Inflammatory macrophage treated with lipopolysaccharide for 4 hours (primary cell): ENCODE data around the gene MRGPRX1.
"Not testable (repeated sequence)": the region's sequence is repeated elsewhere in the genome, so short reads cannot be mapped to it uniquely, and the experiment has no call there.

Experiments used
- DNase-seq: peaks from one replicate; pipeline ENCODE4 v3.0.0-alpha.2; 2020

Gene MRGPRX1

DNA sequence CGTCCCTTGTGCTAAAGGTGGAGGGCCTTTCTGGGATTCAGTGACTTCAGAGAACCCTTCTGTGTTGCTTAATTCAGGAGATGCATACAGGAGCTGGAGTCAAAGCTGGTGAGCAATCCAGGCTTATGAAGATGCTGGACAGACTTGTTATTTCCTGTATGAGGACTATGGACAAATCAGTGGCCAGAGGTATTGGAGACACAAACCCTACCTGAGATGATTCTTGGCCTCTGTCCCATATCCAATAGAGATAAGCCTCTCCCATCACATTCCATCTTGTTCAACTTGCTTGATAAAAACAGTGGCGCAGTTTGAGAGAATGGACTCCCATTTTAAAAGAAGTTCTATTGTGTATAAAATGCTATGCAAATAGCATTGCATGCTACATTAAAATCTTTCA, at the start of gene MRGPRX1:
TSS of gene MRGPRX1 (minus strand) at position 101 of the 400 bp plus-strand sequence. CDS start 4,630 bp downstream, outside the sequence.
- DNase-seq: no peak

DNA sequence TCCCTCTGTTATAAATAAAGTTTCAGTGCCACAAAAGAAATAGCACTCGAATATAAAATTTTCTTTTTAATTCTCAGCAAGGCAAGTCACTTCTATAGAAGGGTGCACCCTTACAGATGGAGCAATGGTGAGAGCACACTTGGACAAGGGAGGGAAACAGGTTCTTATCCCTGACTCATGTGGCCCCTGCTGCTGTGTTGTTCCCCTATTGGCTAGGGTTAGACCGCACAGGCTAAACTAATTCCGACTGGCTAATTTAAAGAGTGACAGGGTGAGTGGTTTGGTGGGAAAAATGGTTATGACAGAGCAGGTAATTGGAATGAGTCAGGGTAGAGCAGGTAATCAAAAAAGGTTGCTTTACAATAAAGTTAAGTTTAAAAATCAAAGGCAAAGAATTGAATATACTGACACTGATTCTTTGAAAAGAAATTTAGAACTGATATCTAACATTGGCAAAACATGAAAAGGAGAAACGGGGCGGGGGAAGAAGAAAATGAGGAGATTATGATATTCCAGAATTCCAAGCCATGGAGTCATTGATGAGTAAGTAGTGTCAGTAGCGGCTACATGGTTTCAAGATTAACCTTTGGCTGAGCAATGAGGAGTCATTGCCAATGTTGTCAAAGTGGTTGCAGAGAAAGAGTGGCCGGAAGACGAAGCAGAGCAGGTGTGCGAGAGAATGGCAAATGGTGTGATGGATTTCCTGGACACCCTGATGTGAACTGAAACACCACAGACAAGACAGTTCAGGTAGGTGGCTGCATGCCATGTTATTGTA, 48.4 kb upstream of the MRGPRX1 start:
- no peak for DNase-seq

DNA sequence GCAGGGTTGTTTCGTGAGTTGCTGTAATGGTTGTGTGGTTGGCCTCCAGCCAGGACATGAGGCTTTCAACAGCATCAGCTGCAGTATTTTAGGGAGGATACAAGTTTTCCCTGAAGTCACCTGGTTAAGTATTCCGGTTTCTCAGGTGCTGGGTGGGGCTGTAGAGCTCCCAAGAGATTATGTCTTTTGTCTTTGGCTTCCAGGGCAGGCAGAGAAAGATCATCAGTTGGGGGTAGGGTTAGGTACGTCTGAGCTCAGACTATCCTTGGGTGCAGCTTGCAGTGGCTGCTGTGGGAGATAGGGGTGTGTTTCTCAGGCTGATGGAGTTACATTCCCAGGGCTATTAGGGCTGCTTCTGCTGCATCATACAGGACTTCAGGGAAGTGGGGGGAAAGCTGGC, 47.5 kb upstream of the MRGPRX1 start:
- DNase-seq: no peak

DNA sequence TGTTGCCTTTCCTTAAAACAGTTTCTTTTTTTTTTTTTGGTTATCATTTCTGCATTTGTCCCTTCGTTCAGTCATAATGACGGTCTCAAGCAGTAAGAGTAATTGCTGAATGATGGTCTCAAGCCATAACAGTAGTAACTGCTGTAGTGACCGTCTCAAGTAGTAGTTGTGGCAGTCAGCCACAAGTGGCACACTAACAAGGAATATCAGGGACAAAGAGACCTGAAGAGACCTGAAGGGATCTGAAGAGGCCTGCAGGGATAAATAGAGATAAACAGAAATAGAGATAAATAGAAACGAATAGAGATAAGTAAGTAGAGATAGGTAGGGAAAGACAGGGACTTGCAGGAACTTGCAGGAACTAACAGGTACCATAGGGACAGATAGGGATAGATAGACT, 42.7 kb upstream of the MRGPRX1 start:
- DNase-seq: no peak

DNA sequence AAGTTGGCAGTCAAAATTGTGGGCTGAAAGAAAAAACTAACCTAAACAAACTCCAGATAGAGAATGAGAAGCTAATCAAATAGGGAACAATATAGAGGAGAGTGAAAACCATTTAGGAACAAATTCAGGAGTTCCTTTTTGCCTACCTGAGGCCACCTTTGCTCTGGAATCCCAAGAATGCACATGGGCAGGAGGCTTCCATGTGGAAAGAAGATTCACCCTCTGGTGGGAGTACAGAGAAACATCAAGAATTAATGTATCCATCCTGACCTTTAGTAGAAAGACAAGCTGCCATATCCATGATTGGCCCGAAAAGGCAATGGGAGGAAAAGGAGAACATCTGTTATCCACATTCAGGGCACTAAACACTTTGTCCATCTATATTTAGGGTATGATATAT, 35.0 kb upstream of the MRGPRX1 start:
- DNase-seq: no peak

DNA sequence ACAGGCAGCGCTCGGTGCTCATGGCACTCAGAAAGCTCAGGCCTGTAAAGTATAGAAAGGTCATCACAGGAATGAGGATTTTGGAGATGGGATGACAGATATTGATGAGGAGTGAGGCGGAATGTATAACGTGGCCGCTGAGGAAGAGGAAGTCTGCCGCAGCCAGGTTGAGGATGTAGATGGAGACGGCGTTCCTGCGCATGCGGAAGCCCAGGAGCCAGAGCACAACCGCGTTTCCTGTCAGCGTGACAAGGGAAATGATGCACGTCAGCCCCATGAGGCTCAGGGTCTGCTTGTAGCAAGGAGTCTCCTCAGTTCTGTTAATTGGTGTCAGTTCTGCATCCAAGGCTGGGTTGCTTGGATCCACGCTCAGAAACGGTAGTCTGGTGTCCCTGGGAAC, 33.1 kb upstream of the MRGPRX1 start:
- DNase-seq: no peak

DNA sequence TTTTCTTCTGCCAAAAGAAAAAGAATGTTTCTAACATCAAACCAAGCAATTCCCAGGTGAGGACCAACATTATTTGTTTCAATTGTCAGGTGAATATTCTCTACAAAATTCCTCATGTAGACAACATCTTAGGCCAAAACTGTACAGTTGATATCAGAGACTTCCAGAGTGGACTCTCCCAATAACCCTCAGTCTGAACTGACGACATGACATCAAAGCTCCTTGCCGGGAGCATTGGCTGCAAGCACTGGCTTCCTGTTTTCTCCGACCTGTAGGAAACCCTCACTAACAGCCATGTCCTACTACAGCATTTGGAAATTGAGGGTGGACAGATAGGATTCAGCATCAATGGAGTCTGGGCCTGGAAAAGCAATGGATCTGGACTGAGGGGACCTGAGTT, 30.5 kb upstream of the MRGPRX1 start:
- no peak for DNase-seq

DNA sequence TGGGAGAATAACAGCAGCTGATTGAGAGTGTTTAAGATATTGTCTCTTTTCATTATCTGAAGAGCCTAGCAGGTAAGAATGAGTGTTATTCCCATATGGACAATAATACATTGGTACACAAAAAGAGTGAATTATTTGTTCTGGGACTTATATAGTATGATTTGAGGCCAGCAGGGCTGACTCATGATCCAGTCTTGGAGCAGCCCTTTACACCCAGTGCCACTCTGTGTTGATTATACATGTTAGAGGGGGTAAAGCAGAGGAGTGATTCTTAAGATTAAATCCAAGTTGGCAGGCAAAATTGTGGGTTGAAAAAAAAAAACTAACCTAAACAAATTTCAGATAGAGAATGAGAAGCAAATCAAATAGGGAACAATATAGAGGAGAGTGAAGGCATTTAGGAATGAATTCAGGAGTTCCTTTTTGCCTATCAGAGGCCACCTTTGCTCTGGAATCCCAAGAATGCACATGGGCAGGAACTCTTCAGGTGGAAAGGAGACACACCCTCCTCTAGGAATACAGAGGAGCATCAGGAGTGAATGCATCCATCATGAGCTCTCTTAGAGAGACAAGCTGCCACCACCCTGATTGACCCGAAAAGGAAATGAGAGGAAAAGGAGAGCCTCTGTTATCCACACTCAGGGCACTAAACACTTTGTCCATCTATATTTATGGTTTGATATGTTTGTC, 19.2 kb upstream of the MRGPRX1 start:
- DNase-seq: no peak

DNA sequence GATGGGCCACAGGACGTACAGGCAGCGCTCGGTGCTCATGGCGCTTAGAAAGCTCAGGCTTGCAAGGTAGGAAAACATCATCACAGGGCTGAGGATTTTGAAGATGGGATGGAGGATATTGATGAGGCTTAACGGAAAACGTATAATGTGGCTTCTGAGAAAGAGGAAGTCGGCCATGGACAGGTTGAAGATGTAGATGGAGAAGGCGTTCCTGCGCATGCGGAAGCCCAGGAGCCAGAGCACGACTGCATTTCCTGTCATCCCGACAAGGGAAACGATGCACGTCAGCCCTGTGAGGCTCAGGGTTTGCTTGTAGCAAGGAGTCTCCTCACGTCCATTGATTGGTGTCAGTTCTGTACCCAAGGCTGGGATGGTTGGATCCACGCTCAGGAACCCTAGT, 17.4 kb upstream of the MRGPRX1 start:
- no peak for DNase-seq

DNA sequence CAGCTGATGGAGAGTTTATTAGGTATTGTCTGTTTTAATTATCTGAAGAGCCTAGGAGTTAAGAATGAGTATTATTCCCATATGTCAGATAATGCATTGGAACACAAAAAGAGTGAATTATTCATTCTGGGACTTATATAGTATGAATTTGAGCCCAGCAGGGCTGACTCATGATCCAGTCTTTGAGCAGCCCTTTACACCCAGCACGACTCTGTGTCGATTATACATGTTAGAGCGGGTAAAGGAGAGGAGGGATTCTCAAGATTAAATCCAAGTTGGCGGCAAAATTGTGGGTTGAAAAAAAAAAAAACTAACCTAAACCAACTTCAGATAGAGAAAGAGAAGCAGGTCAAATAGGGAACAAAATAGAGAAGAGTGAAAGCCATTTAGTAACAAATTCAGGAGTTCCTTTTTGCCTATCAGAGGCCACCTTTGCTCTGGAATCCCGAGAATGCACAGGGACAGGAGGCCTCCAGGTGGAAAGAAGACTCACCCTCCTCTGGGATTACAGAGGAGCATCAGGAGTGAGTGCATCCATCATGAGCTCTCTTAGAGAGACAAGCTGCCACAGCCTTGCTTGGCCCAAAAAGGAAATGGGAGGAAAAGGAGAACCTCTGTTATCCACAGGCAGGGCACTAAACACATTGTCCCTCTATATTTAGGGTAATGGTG, 3.1 kb downstream of the MRGPRX1 start:
- no peak for DNase-seq

DNA sequence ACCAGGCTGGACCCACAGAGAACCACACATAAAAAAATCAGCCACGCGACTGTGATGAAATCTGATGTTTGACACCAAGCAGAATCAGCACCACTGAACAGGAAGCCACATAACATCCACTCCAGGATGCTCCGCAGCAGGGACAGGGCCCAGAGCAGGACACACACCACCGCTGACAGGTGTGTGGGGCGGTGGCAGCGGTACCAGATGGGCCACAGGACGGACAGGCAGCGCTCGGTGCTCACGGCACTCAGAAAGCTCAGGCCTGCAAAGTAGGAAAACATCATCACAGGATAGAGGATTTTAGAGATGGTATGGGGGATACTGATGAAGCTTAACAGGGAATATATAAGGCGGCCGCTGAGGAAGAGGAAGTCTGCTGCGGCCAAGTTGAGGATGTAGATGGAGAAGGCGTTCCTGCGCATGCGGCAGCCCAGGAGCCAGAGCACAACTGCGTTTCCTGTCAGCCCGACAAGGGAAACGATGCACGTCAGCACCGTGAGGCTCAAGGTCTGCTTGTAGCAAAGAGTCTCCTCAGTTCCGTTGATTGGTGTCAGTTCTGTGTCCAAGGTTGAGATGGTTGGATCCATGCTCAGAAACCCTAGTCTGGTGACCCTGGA, 4.9 kb downstream of the MRGPRX1 start:
- DNase-seq: no peak

DNA sequence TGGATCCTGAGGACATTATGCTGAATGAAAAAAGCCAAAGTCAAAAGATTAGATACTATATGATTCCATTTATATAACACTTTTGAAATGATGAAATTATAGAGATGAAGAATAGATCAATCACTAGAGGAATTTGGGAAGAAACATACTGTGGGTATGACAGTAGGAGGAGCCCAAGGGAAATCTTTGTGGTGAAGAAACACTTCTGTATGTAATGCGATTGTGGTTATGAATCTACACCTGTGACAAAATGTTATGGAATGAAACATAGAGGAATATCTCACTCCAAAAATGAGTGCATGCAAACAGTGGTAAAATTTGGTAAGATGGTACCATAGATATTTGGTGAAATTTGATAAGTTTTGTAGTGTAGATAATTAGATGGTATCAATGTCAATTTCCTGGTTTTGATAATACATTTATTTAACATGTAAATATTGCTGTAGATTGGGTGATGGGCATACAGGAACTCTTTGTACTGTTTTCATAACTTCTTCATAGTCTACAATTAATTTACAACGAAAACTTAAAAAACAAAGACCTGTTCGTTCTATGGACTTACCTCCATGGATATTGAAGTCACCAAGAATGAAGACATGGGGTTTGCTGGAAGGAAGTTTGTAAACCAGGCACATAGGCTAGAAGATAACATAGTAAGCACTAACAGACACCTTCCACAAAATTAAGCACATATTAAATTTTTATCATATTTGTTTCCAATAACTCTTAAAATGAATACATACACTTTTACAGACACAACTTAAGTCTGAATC, 11.5 kb downstream of the MRGPRX1 start:
- DNase-seq: no peak

DNA sequence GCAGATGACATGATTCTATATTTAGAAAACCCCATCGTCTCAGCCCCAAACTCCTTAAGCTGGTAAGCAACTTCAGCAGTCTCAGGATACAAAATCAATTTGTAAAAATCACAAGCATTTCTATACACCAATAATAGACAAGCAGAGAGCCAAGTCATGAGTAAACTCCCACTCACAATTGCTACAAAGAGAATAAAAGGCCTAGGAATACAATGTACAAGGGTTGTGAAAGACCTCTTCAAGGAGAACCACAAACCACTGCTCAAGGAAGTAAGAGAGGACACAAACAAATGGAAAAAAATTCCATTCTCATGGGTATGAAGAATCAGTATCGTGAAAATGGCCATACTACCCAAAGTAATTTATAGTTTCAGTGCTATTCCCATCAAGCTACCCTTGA, 13.8 kb downstream of the MRGPRX1 start:
- DNase-seq: not testable (repeated sequence)

DNA sequence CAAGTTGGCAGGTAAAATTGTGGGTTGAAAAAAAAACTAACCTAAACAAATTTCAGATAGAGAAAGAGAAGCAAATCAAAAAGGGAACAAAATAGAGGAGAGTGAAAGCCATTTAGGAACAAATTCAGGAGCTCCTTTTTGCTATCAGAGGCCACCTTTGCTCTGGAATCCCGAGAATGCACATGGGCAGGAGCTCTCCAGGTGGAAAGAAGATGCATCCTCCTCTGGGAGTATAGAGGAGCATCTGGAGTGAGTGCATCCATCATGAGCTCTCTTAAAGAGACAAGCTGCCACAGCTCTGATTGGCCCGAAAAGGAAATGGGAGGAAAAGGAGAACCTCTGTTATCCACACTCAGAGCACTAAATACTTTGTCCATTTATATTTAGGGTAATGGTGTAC, 26.3 kb downstream of the MRGPRX1 start:
- no peak for DNase-seq

DNA sequence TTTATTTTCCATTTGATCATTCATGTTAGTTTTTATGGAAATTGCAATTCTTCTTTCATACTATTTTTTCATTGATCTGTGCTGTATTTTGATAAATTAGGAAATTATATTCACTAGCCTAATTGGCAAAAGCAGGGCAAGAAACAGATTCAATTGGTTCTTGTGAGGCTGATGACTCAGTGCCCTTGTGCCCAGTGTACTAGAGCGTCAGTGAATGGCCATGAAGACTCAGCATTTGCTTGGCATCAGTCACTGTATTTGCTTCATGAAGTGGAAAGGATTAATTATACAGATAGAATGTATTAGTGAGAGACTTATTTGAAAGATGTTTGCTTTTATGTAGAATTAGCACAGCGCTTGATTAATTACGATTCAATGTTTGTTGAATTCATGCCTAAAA, 31.8 kb downstream of the MRGPRX1 start:
- no peak for DNase-seq

DNA sequence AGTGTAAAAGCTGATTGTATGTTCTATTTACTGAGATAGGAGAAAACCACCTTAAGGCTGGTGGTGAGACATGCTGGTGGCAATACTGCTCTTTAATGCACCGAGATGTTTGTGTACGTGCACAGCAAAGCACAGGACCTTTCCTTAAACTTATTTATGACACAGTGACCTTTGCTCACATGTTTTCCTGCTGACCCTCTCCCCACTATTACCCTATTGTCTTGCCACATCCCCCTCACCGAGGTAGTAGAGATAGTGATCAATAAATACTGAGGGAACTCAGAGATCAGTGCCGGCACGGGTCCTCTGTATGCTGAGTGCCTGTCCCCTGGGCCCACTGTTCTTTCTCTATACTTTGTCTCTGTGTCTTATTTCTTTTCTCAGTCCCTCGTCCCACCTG, 38.6 kb downstream of the MRGPRX1 start:
- not testable (repeated sequence) for DNase-seq

DNA sequence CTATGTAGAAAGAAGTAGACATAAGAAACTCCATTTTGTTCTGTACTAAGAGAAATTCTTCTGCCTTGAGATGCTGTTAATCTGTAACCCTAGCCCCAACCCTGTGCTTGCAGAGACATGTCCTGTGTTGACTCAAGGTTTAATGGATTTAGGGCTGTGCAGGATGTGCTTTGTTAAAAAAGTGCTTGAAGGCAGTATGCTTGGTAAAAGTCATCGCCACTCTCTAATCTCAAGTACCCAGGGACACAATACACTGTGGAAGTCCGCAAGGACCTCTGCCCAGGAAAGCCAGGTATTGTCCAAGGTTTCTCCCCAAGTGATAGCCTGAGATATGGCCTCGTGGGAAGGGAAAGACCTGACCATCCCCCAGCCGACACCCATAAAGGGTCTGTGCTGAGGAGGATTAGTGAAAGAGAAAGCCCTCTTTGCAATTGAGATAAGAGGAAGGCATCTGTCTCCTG, 39.0 kb downstream of the MRGPRX1 start:
- not testable (repeated sequence) for DNase-seq

DNA sequence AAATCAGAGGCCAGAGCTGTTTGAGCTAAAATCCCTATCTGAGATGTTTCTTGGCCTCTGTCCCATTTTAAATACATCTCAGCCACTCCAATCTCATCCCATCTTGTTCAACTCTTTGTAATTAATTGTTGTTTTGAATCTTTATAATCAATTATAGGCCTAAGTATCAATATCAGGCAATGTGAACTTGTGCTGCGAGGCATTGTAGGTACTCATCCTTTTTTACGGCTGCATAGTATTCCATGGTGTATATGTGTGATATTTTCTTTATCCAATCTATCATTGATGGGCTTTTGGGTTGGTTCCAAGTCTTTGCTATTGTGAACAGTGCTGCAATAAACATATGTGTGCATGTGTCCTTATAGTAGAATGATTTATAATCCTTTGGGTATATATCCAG, 47.5 kb downstream of the MRGPRX1 start:
- DNase-seq: not testable (repeated sequence)

DNA sequence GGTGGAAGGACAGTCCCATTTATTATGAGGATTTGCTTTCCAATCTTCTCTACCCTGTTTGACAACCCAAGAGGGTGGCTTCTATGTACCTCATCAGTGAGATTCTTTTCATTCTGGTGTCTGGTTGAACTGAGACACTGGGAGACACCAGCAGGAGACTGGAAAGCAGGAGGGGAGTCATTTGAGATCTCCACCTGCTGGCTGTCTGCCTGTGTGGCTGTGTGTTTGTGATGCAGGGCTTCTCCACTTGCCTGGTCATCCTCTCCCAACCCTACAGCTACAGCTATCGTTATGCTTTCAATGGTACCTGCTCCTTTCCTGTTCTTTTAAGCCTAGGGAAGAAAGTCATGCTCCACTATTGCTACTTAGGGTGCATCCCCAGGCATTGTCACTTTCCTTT, 48.6 kb downstream of the MRGPRX1 start:
- no peak for DNase-seq
